ENCODE data around the gene CCDC85B. TPM values are rescaled to one million over a fixed set of nuclear protein-coding genes. Genes with fewer than 3 reads are reported as not detected.

CCDC85B gene
- total RNA-seq, 4 donors from 2014 or later: 44.9 to 61.0 (median 53.1) TPM

GRCh38 chr11:65866509-65867283 is 23.8 kb upstream of the CCDC85B start:
- no peak overlapping the region for H3K4me3 ChIP-seq (ENCODE audit: low read depth, poor library complexity, severe bottlenecking)
- intact Hi-C loops (cut with DNase I; ENCODE audit: low total_unique reads): no loop called here
- 74 to 87% methylated on average over 14 to 21 of the region's 21 CpGs for WGBS, 2 donors
- DNase-seq (ENCODE audit: low spot score in 2 of 2): no peak
- TF ChIP-seq POLR2A (IDR thresholded peaks at IDR 0.05) (no peak), CTCF (IDR thresholded peaks at IDR 0.05) (no peak)

GRCh38 chr11:65867284-65868071 is 23.0 kb upstream of the CCDC85B start:
- no peak for DNase-seq (ENCODE audit: low spot score in 2 of 2)
- no peak overlapping the region for H3K4me3 ChIP-seq (ENCODE audit: low read depth, poor library complexity, severe bottlenecking)
- WGBS, 2 donors: 68% methylated on average over 29 of the region's 29 CpGs
- TF ChIP-seq POLR2A (IDR thresholded peaks at IDR 0.05): no peak
- TF ChIP-seq CTCF (IDR thresholded peaks at IDR 0.05): no peak
- intact Hi-C loops (cut with DNase I; ENCODE audit: low total_unique reads): no loop called here

GRCh38 chr11:65868076-65868667 is 22.3 kb upstream of the CCDC85B start:
- 84 to 89% methylated on average over 11 to 19 of the region's 19 CpGs for WGBS, 2 donors
- no peak for DNase-seq (ENCODE audit: low spot score in 2 of 2)
- TF ChIP-seq CTCF (IDR thresholded peaks at IDR 0.05): no peak
- no peak for TF ChIP-seq POLR2A (IDR thresholded peaks at IDR 0.05)
- intact Hi-C loops (cut with DNase I; ENCODE audit: low total_unique reads): no loop called here
- no peak overlapping the region for H3K4me3 ChIP-seq (ENCODE audit: low read depth, poor library complexity, severe bottlenecking)

- intact Hi-C loops (cut with DNase I; ENCODE audit: low total_unique reads): no loop called here
- 87 to 93% methylated on average over 3 of the region's 3 CpGs for WGBS, 2 donors
- H3K4me3 ChIP-seq (ENCODE audit: low read depth, poor library complexity, severe bottlenecking): no peak overlapping the region
- no peak for DNase-seq (ENCODE audit: low spot score in 2 of 2)
- TF ChIP-seq CTCF (IDR thresholded peaks at IDR 0.05): no peak
- TF ChIP-seq POLR2A (IDR thresholded peaks at IDR 0.05): no peak
These were observed 21.6 kb upstream of the CCDC85B start for GRCh38 chr11:65868907-65869306.

- WGBS, 2 donors: 75 to 78% methylated on average over 23 to 24 of the region's 24 CpGs
- intact Hi-C loops (cut with DNase I; ENCODE audit: low total_unique reads): no loop called here
- TF ChIP-seq CTCF (IDR thresholded peaks at IDR 0.05) (no peak), POLR2A (IDR thresholded peaks at IDR 0.05) (no peak)
- DNase-seq (ENCODE audit: low spot score in 2 of 2): no peak
- H3K4me3 ChIP-seq (ENCODE audit: low read depth, poor library complexity, severe bottlenecking): no peak overlapping the region
These were observed 20.7 kb upstream of the CCDC85B start for GRCh38 chr11:65869643-65870306.
